Glutamatergic neuron (in vitro differentiated cells): ENCODE measurements around the gene MRPS18A. TPM values are rescaled to one million over a fixed set of nuclear protein-coding genes. Genes with fewer than 3 reads are reported as not detected.
"Not testable (repeated sequence)": the region's sequence is repeated elsewhere in the genome, so short reads cannot be mapped to it uniquely, and the experiment has no call there.

Source experiments
- DNase-seq: peaks from one replicate; pipeline ENCODE4 v3.0.0; 2022
- H3K27ac Mint-ChIP-seq: one replicate; pipeline ENCODE4 v1.8.0; 2020; ENCODE audit warnings: mild to moderate bottlenecking, mixed read lengths, inconsistent platforms; ENCODE audit not compliant: unreplicated experiment
- H3K27me3 Mint-ChIP-seq: one replicate; pipeline ENCODE4 v1.8.0; 2020; ENCODE audit warnings: mild to moderate bottlenecking, moderate library complexity, mixed read lengths, inconsistent platforms; ENCODE audit not compliant: unreplicated experiment
- H3K36me3 Mint-ChIP-seq: one replicate; pipeline ENCODE4 v1.8.0; 2020; ENCODE audit warnings: mild to moderate bottlenecking, mixed read lengths, inconsistent platforms; ENCODE audit not compliant: unreplicated experiment
- H3K4me1 Mint-ChIP-seq: one replicate; pipeline ENCODE4 v1.8.0; 2020; ENCODE audit warnings: mild to moderate bottlenecking, low read depth, mixed read lengths, inconsistent platforms; ENCODE audit not compliant: unreplicated experiment
- H3K4me3 Mint-ChIP-seq: one replicate; pipeline ENCODE4 v1.8.0; 2020; ENCODE audit warnings: mild to moderate bottlenecking, mixed read lengths, inconsistent platforms; ENCODE audit not compliant: unreplicated experiment
- H3K9me3 Mint-ChIP-seq: one replicate; pipeline ENCODE4 v1.8.0; 2020; ENCODE audit warnings: mild to moderate bottlenecking, moderate library complexity, mixed read lengths, inconsistent platforms; ENCODE audit not compliant: unreplicated experiment
- CTCF ChIP-seq: fragments of 200-600 bp; sonication (generic); IDR thresholded peaks from one replicate; pipeline ENCODE4 v1.5.0; 2021; ENCODE audit not compliant: partially characterized antibody, unreplicated experiment
- total RNA-seq: library from RNA; stranded (reverse); fragmentation: NEBNext Ultra II Directional; extraction: Animal tissue kit (Norgen Biotek cat#: 25700); gene quantifications from one replicate; pipeline ENCODE4 v1.2.1, GENCODE V29; 2021; ENCODE audit not compliant: unreplicated experiment

MRPS18A gene
- total RNA-seq, 1 donor from 2014 or later: 27.7 TPM

- Mint-ChIP-seq H3K9me3 (peaks cover 3% of the 10 kb centered on the region), H3K4me1 (no peaks in the 10 kb centered on the region), H3K27ac (no peak overlapping the region), H3K27me3 (no peaks in the 10 kb centered on the region), H3K4me3 (no peak overlapping the region), H3K36me3 (peaks cover 6% of the 10 kb centered on the region)
- no peak for DNase-seq
- TF ChIP-seq CTCF: no peak
Measured at GRCh38 chr6:43658161-43658560, 29.4 kb downstream of the MRPS18A start.

GRCh38 chr6:43657221-43657802 lies 30.3 kb downstream of the MRPS18A start:
- Mint-ChIP-seq H3K9me3 (peaks cover 3% of the 10 kb centered on the region), H3K36me3 (peaks cover 6% of the 10 kb centered on the region), H3K27ac (no peak overlapping the region), H3K27me3 (no peaks in the 10 kb centered on the region), H3K4me1 (no peaks in the 10 kb centered on the region), H3K4me3 (no peak overlapping the region)
- TF ChIP-seq CTCF: no peak
- no peak for DNase-seq

GRCh38 chr6:43652822-43653221 lies 34.8 kb downstream of the MRPS18A start:
- H3K36me3 Mint-ChIP-seq, H3K27me3 Mint-ChIP-seq, H3K4me1 Mint-ChIP-seq, H3K4me3 Mint-ChIP-seq, DNase-seq, H3K27ac Mint-ChIP-seq, H3K9me3 Mint-ChIP-seq: not testable (repeated sequence)

- Mint-ChIP-seq H3K4me3 (no peak overlapping the region), H3K36me3 (no peaks in the 10 kb centered on the region)
Measured at GRCh38 chr6:43648248-43648647, 39.3 kb downstream of the MRPS18A start.

GRCh38 chr6:43647613-43648012 lies 40.0 kb downstream of the MRPS18A start:
- no peak overlapping the region for H3K27ac Mint-ChIP-seq
- no peak for TF ChIP-seq CTCF
- DNase-seq: no peak
- H3K36me3 Mint-ChIP-seq: no peaks in the 10 kb centered on the region
- no peak overlapping the region for H3K4me3 Mint-ChIP-seq
- peaks cover 11% of the 10 kb centered on the region for H3K9me3 Mint-ChIP-seq
- H3K27me3 Mint-ChIP-seq: peaks cover 5% of the 10 kb centered on the region
- H3K4me1 Mint-ChIP-seq: no peaks in the 10 kb centered on the region

More at GRCh38 chr6:43648248-43648647, 39.3 kb downstream of the MRPS18A start:
- H3K9me3 Mint-ChIP-seq: peaks cover 11% of the 10 kb centered on the region
- H3K27ac Mint-ChIP-seq: no peak overlapping the region
- no peak for TF ChIP-seq CTCF
- DNase-seq: no peak
- no peaks in the 10 kb centered on the region for H3K4me1 Mint-ChIP-seq
- peaks cover 5% of the 10 kb centered on the region for H3K27me3 Mint-ChIP-seq
